Activated CD8-positive, alpha-beta memory T cell treated with anti-CD3 and anti-CD28 coated beads, Interleukin-2, amount 50 U/mL, for 4 hours (primary cell): ENCODE results near the gene MATN4.

Experiments used
- DNase-seq: peaks from one replicate; pipeline ENCODE4 v3.0.0-alpha.2; 2020

MATN4 gene

GRCh38 chr20:45288860-45289259, 19.2 kb downstream of the MATN4 start:
- no peak for DNase-seq

DNA sequence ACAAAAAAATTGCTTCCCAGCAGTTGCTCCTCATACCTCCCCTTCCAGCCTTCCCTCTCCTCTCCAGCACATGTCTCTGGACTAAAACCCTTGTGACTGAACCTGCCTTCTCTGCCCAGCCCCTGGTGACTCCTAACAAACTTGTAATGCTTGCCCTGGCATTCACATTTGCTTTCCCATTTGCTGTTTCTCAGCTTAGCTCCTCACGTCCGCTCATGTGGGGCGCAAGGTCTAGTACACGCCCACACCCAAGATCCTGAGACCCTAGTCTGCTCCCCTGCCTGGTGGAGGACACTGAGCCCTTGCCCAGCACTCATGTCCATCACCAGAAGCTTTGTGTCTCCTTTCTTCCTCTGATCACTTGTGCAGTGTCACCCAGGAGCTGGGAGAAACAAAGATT, 19.7 kb downstream of the MATN4 start:
- DNase-seq, result no peak

GRCh38 chr20:45283551-45284057, 24.5 kb downstream of the MATN4 start:
- no peak for DNase-seq

DNA sequence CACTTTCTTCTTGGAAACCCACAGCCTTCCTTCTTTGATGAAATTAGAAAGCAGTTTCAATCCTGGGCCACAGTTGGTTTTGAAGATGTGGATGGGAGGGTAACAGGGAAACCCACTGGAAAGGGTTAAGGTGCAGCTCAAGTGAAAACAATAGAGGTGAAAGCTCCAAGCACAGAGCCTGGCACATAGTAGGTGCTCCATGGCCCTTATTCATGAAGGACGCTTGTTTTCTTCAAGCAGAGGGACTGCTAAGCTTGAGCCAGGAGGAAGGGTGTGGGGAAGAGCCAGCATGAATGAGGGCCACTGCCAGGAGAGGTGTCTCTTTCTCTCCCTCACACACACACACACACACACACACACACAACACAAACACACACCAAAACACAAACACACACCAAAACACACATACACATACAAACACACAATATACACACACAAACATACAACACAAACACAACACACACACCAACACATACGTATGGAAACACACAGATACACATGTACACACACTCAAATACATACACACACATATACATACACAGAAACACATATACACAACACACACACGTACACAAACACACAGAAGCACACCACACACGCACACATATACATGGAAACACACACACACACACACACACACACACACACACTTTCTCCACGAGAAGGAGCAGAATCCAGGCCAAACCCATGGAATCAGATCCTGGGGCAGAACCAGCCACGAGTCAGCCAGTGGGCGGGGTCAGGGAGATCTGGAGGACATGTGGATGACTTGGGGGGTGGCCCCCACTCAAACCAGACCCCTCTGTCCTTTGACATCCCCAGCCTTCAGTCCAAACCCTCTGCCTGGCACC, 25.2 kb downstream of the MATN4 start:
- no peak for DNase-seq

- no peak for DNase-seq
Observed at GRCh38 chr20:45279992-45280391, 28.1 kb downstream of the MATN4 start.

DNA sequence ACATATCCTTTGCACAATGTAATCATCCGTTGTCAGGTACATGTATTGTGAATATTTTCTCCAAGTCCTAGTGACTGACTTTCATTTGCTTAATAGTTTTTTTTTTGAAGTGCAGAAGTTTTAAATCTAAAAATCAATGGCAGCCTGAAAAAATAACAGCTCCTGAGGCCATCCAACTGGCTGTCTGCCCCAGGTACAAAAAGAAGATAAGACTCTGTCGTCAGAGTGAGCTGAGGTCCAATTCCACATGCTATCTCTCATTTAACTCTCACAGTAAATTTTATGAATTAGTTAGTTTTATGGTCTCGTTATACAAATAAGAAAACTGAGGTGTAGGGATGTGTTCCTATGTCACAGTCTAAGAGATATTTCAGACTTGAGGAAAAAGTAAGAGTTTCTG, 32.8 kb downstream of the MATN4 start:
- no peak for DNase-seq

- DNase-seq, result no peak
Observed at GRCh38 chr20:45269754-45270270, 38.3 kb downstream of the MATN4 start.

DNA sequence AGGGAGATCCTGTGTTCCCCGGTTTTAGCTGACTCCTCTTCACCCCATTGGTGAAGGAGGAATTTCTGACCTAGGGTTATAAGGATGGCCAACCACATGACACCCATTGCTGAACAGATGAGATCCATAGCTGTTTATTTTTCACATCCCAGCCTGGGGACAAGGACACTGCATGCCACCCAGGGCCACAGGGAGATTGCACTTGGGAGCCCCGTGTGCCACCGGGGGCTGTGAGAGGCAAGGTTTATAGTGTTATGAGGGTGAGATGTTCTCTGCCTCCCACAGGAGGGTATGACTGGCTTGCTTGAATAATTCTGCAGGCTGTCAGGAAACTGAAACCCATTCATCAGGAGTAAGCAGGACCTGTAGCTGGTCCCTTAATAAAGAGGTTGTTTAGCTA, 39.0 kb downstream of the MATN4 start:
- no peak for DNase-seq

- no peak for DNase-seq
Observed at GRCh38 chr20:45268531-45268930, 39.6 kb downstream of the MATN4 start.

DNA sequence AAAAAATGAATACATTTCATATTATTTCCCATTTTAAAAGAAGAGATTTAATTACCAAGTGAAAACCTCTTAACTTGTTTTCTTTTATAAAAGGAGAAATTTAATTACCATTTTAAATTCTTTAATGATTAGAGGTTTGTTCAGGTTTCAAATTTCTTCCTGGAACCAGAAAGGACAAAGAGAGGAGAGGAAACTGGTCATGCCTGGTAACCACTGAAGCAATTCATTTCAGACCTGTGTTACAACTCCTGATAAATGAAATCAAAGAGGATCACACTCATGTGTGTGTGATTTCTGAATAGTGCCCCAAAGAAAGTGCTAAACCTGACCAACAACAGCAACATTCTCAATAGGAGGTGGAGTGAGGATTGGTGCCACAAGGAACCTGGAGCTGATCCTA, 41.1 kb downstream of the MATN4 start:
- no peak for DNase-seq

DNA sequence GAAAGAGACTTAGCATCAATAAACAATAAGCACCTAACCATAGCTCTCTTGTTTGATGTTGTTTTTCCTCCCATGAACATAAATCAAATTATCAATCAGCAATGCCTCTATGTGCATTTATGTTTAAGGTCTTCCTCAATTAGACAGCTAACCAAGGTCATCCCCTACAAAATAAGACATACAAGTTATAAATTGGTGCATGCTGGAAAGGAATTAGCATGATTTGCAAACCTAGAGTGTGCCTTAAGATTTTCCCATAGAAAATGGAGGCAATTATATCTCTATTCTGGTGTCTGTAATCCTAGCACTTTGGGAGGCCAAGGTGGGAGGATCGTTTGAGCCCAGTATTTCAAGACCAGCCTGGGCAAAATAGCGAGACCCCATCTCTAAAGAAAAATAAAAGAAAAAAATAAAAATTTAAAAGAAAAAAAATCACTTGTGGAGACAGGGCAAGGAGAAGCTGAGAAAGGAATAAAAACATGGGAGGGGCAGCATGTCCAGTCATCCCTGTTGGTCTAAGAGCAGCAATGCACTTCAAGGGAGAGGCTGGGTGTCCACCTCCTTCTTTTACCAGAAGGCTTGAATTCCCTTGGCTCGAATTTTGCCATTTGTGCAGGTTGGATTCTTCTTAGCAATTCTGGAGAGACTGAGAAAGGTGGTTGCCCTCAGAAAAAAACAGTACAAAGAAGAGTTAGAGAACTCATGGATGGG, 44.4 kb downstream of the MATN4 start:
- no peak for DNase-seq

GRCh38 chr20:45258664-45259063, 49.4 kb downstream of the MATN4 start:
- no peak for DNase-seq

GRCh38 chr20:45258259-45258658, 49.8 kb downstream of the MATN4 start:
- no peak for DNase-seq

DNA sequence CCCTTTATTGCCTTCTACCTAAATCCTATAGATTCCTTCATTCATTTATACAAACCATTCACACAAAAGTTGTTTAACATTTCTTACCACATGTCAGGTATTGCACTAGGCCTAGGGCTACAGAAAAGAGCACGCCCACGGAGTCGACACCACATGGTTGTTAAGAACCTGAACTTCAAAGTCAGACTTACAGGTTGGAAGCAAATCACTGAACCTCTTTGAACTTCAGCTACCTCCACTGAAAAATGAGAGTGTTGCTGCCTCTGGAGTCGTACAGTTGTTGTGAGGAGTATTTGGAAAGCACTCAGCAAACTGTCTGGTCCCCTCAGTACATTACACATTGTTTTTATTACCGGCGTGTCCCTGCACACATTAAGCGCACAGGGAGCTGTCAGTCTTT, 50.4 kb downstream of the MATN4 start:
- DNase-seq, result no peak

DNA sequence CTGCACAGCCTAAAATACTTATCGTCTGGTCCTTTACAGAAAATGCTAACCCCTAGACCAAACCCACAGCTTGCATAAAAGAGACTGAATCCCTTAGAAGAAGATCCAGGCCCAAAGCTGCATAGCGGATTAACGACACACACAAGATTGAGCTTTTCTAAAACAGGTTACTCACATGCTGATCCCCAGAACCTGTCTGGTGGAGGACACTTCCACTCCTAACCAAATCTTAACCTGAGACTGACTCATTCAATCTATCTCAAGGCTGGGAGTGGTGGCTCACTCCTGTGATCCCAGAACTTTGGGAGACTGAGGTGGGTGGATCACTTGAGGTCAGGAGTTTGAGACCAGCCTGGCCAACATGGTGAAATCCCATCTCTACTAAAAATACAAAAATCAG, 50.9 kb downstream of the MATN4 start:
- DNase-seq, result no peak

DNA sequence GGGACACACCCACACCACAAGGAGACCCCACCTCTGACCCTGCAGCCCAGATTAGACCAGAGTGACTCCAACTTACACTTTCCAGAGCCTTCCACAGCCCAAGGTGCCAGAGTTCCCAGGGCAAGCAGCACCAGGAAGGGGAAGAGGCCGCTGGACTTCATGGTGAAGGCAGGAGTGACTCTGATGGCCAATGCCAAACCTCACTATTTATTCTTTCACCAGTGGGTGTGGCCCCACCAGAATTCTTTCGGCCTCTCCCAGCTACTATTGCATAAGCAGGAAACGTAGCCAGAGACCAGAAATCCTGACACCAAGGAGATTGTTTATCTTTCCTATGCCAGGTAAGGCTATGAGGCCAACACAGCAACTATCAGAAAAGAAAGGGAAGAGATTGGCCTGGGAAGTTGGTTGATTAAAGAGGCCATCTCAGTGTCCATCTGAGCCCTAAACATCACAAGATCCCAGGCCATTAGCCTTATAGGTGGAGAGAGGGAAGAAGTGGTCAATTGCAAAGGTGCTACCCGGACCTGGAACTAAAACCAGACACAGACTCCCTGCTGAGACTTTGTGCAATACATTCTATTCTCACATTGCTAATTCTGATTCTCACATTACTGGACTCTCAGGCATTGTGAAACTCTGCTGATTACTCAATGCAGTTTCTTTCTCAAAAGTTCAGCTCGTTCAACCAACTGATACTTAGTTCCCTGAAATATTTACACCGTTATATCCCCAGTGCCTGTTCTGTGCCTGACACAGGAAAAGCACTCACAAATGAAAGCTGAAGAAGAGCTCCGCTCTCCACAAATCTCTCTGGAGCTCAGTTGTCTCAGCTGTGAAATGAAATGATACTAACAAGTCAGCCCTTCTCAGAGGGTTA, 53.5 kb downstream of the MATN4 start, which contains the start of gene SLPI:
SLPI (minus strand) TSS at position 182 of the 880 bp plus-strand sequence; CDS start at position 161, 21 bp downstream.
- DNase-seq, result no peak

- no peak for DNase-seq
Observed at GRCh38 chr20:45253261-45253660, 54.8 kb downstream of the MATN4 start.

GRCh38 chr20:45251884-45252560, 56.1 kb downstream of the MATN4 start:
- DNase-seq, result no peak

- no peak for DNase-seq
Observed at GRCh38 chr20:45248609-45249008, 59.5 kb downstream of the MATN4 start.

DNA sequence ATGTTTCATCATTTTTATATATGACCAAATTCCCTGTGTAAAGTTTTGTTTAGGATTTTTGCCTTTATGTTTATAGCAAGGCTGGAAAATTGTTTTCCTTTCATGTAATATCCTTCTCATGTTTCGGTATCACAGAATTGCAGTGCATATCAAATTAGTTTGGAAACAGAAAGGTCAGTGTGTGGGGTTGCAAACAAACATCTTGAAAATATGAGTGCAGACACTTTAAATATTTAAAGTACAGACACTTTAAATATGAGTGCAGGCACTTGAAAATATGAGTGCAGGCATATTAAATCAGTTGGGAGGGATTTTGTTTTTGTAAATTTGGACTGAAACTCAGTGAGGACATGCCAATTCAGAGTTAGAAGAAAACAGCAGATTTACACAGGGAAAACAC, 60.2 kb downstream of the MATN4 start:
- no peak for DNase-seq

GRCh38 chr20:45246109-45246508, 62.0 kb downstream of the MATN4 start:
- no peak for DNase-seq
